ENCODE data around the gene TECPR1.

The TECPR1 gene

GRCh38 chr7:98278408-98278807, 26.4 kb upstream of the TECPR1 start:
- Histone ChIP-seq H4K20me1 (ENCODE audit: insufficient read depth, low read length) (no peaks in the 10 kb centered on the region), H3K27ac (ENCODE audit: low read length) (no peak overlapping the region), H3K79me2 (ENCODE audit: low read length) (peaks cover 17% of the 10 kb centered on the region), H3K9me2 (replicated peaks; ENCODE audit: insufficient read depth, low read length) (no peaks in the 10 kb centered on the region), H3K9ac (ENCODE audit: low read length) (no peak overlapping the region), H3K4me1 (ENCODE audit: low read length) (peaks cover 10% of the 10 kb centered on the region; the same call in 1 of the 2 replicates), H3K36me3 (replicated peaks; ENCODE audit: insufficient read depth, low read length) (no peaks in the 10 kb centered on the region), H3K9me3 (replicated peaks; ENCODE audit: insufficient read depth, low read length) (no peaks in the 10 kb centered on the region), H3K27me3 (replicated peaks; ENCODE audit: insufficient read depth, low read length) (no peaks in the 10 kb centered on the region), H3F3A (ENCODE audit: insufficient read depth, low read length) (peaks cover 9% of the 10 kb centered on the region), H3K4me3 (ENCODE audit: low read length) (no peak overlapping the region), H3K4me2 (ENCODE audit: low read depth, low read length) (no peak overlapping the region), H2AFZ (ENCODE audit: low read length) (no peak overlapping the region)
- TF ChIP-seq CTCF (IDR thresholded peaks at IDR 0.05; ENCODE audit: low read length) (no peak), EZH2phosphoT487 (IDR thresholded peaks at IDR 0.05; ENCODE audit: low read length) (no peak), EZH2 (optimal IDR thresholded peaks at IDR 0.05; ENCODE audit: low read depth, low read length) (no peak)
- DNase-seq: no peak

- H3K9me2 ChIP-seq (replicated peaks; ENCODE audit: insufficient read depth, low read length): no peaks in the 10 kb centered on the region
- H3K4me2 ChIP-seq (ENCODE audit: low read depth, low read length): no peak overlapping the region
- no peaks in the 10 kb centered on the region for H3K27me3 ChIP-seq (replicated peaks; ENCODE audit: insufficient read depth, low read length)
- TF ChIP-seq EZH2 (optimal IDR thresholded peaks at IDR 0.05; ENCODE audit: low read depth, low read length) (no peak), EZH2phosphoT487 (IDR thresholded peaks at IDR 0.05; ENCODE audit: low read length) (no peak), CTCF (IDR thresholded peaks at IDR 0.05; ENCODE audit: low read length) (no peak)
- DNase-seq: no peak
- H3K9me3 ChIP-seq (replicated peaks; ENCODE audit: insufficient read depth, low read length): no peaks in the 10 kb centered on the region
- H3K4me3 ChIP-seq (ENCODE audit: low read length): no peak overlapping the region
- no peaks in the 10 kb centered on the region for H3K79me2 ChIP-seq (ENCODE audit: low read length)
- H3K27ac ChIP-seq (ENCODE audit: low read length): no peak overlapping the region
- H3F3A ChIP-seq (ENCODE audit: insufficient read depth, low read length): peaks cover 9% of the 10 kb centered on the region
- no peak overlapping the region for H3K9ac ChIP-seq (ENCODE audit: low read length)
- H4K20me1 ChIP-seq (ENCODE audit: insufficient read depth, low read length): no peaks in the 10 kb centered on the region
- H3K4me1 ChIP-seq (ENCODE audit: low read length): no peaks in the 10 kb centered on the region
- no peak overlapping the region for H2AFZ ChIP-seq (ENCODE audit: low read length)
- no peaks in the 10 kb centered on the region for H3K36me3 ChIP-seq (replicated peaks; ENCODE audit: insufficient read depth, low read length)
Observed at GRCh38 chr7:98276241-98276761, 24.3 kb upstream of the TECPR1 start.

- Histone ChIP-seq H3K27ac (ENCODE audit: low read length) (no peak overlapping the region), H3K36me3 (replicated peaks; ENCODE audit: insufficient read depth, low read length) (no peaks in the 10 kb centered on the region), H3K4me1 (ENCODE audit: low read length) (no peaks in the 10 kb centered on the region), H3K4me3 (ENCODE audit: low read length) (no peak overlapping the region), H3K79me2 (ENCODE audit: low read length) (no peaks in the 10 kb centered on the region), H3K9ac (ENCODE audit: low read length) (no peak overlapping the region), H4K20me1 (ENCODE audit: insufficient read depth, low read length) (no peaks in the 10 kb centered on the region), H2AFZ (ENCODE audit: low read length) (no peak overlapping the region), H3K9me3 (replicated peaks; ENCODE audit: insufficient read depth, low read length) (no peaks in the 10 kb centered on the region), H3K9me2 (replicated peaks; ENCODE audit: insufficient read depth, low read length) (no peaks in the 10 kb centered on the region), H3K27me3 (replicated peaks; ENCODE audit: insufficient read depth, low read length) (no peaks in the 10 kb centered on the region), H3K4me2 (ENCODE audit: low read depth, low read length) (no peak overlapping the region), H3F3A (ENCODE audit: insufficient read depth, low read length) (no peaks in the 10 kb centered on the region)
- no peak for TF ChIP-seq CTCF (IDR thresholded peaks at IDR 0.05; ENCODE audit: low read length)
- TF ChIP-seq EZH2 (optimal IDR thresholded peaks at IDR 0.05; ENCODE audit: low read depth, low read length): no peak
- no peak for TF ChIP-seq EZH2phosphoT487 (IDR thresholded peaks at IDR 0.05; ENCODE audit: low read length)
- no peak for DNase-seq
Observed at GRCh38 chr7:98267303-98267702, 15.3 kb upstream of the TECPR1 start.
